Thoracic aorta (tissue), 2 donors: Measurements from ENCODE around the gene RTN4RL2. TPM values are rescaled to one million over a fixed set of nuclear protein-coding genes. Genes with fewer than 3 reads are reported as not detected.

ENCODE experiments used
- ATAC-seq: fragments of 150-250 bp; one replicate; pipeline ENCODE4 v1.8.0; 2017; ENCODE audit warnings: low read depth; ENCODE audit not compliant: insufficient number of reproducible peaks, low FRiP score
- DNase-seq: peaks from one replicate; pipeline ENCODE4 v3.0.0-alpha.2; 2020; ENCODE audit warnings: low spot score
- H3K27ac ChIP-seq, 2 donors: fragments of 200-600 bp; sonication (generic); 1 replicate in 1 of 2; 2 replicates in 1 of 2; pipeline ENCODE4 v1.5.1; 2016; ENCODE audit warnings: mild to moderate bottlenecking in 2 of 2, moderate library complexity in 2 of 2
- H3K27me3 ChIP-seq: fragments of 200-600 bp; sonication (generic); replicated peaks from 2 replicates; pipeline ENCODE4 v1.6.0; 2016; ENCODE audit warnings: mild to moderate bottlenecking; ENCODE audit not compliant: insufficient read depth
- H3K36me3 ChIP-seq: fragments of 200-600 bp; sonication (generic); one replicate; pipeline ENCODE4 v1.5.1; 2016
- H3K4me1 ChIP-seq, 2 donors: fragments of 200-600 bp; sonication (generic); 1 replicate in 1 of 2; 2 replicates in 1 of 2; pipeline versions ENCODE4 v1.5.1 to v1.6.0; 2016; ENCODE audit warnings: low read depth in 2 of 2, mild to moderate bottlenecking in 1 of 2; ENCODE audit not compliant: control insufficient read depth in 1 of 2
- H3K4me3 ChIP-seq: fragments of 200-600 bp; sonication (generic); 2 replicates; pipeline ENCODE4 v1.5.1; 2016; ENCODE audit warnings: mild to moderate bottlenecking
- H3K9me3 ChIP-seq: fragments of 200-600 bp; sonication (generic); 2 replicates; pipeline ENCODE4 v1.5.1; 2016
- CTCF ChIP-seq: fragments of 200-600 bp; sonication (generic); IDR thresholded peaks from one replicate; pipeline ENCODE4 v1.5.1; 2019; ENCODE audit warnings: antibody characterized with exemption
- total RNA-seq, 2 donors: library from RNA; depleted of rRNA; stranded (reverse); fragments of >200 nt; gene quantifications; one replicate each; pipeline versions ENCODE4 v1.1.0 to v1.2.3, GENCODE V29; 2016

Gene RTN4RL2
- total RNA-seq, 2 donors from 2014 or later = 0.35 TPM; not detected in 1

DNA sequence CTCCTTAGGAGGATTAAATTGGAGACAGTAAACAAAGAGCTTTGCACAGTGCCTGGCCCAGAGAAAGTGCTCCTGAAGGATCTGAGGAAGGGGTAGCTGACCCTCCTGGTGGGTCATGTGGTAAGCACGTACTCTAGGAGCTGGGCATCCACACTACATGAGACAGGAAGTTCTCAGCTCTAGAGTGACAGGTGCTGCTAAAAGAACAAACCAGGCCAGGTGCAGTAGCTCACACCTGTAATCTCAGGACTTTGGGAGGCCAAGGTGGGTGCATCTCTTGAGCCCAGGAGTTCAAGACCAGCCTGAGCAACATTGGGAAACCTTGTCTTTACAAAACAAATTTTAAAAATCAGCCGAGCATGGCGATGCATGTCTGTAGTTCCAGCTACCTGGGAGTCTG lies 42.0 kb downstream of the RTN4RL2 start:
- Histone ChIP-seq H3K27me3 (no peaks in the 10 kb centered on the region), H3K4me1 (peaks cover 0 to 16% of the 10 kb centered on the region in 2 donors), H3K9me3 (no peaks in the 10 kb centered on the region), H3K4me3 (no peak overlapping the region), H3K36me3 (no peaks in the 10 kb centered on the region), H3K27ac (no peak overlapping the region)
- TF ChIP-seq CTCF = no peak
- DNase-seq (no peak), ATAC-seq (no peak)

GRCh38 chr11:57502870-57503269 lies 42.5 kb downstream of the RTN4RL2 start:
- Histone ChIP-seq H3K4me1 (peaks cover 0 to 16% of the 10 kb centered on the region in 2 donors), H3K27me3 (no peaks in the 10 kb centered on the region), H3K4me3 (no peak overlapping the region), H3K36me3 (no peaks in the 10 kb centered on the region), H3K27ac (no peak overlapping the region), H3K9me3 (no peaks in the 10 kb centered on the region)
- TF ChIP-seq CTCF = no peak
- ATAC-seq = no peak
- no peak for DNase-seq

DNA sequence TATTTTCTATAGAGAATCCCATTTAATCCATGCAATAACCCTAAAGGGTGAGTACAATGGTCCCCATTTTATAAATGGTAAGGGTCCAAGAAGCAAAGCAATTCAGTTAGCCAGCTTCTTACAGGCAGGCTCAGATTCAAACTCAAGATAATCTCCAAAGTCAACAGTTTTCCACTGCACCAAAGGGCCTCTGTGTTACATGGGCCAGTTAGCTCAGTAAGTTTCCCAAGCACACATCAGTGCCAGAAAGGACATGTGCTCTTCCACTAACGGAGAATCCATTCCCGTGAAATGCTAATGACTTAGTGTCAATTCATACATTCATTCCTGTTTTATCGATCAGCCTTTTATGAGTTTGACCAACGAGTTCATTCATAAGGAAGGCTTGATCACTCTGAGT lies 44.2 kb downstream of the RTN4RL2 start:
- Histone ChIP-seq H3K4me3 (no peak overlapping the region), H3K4me1 (peaks cover 0 to 7% of the 10 kb centered on the region in 2 donors), H3K27me3 (no peaks in the 10 kb centered on the region), H3K27ac (no peak overlapping the region), H3K36me3 (no peaks in the 10 kb centered on the region), H3K9me3 (no peaks in the 10 kb centered on the region)
- DNase-seq (no peak), ATAC-seq (no peak)
- no peak for TF ChIP-seq CTCF

DNA sequence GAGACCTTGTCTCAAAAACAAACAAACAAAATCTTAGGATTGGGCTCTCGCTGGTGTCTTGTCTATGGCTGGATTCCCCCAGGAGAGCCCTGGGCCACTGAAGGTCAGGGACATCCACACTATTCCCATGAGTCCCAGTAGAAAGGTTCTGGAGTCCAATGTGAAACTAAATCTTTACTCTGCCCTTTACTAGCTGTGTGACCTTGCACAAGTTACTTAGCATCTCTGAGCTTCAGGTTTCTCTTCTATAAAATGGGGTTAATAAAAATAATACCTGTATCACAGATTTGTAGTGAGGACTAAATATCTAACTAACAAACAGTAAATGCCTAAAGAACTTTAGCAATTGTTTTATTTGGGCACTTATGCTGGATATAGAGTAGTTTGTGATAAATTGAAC lies 46.2 kb downstream of the RTN4RL2 start:
- no peak for DNase-seq

More for the DNA sequence above, 46.2 kb downstream of the RTN4RL2 start:
- Histone ChIP-seq H3K9me3 (no peaks in the 10 kb centered on the region), H3K36me3 (no peaks in the 10 kb centered on the region), H3K27ac (no peak overlapping the region), H3K27me3 (no peaks in the 10 kb centered on the region), H3K4me3 (no peak overlapping the region), H3K4me1 (no peaks in the 10 kb centered on the region)
- no peak for TF ChIP-seq CTCF
- no peak for ATAC-seq
